Ovary (tissue), 3 donors: Measurements from ENCODE around the gene ROBO3.

ENCODE experiments used
- EP300 ChIP-seq: sonication (generic); formaldehyde crosslinking; IDR thresholded peaks from one replicate; pipeline ENCODE4 v1.6.1; 2017; ENCODE audit warnings: antibody characterized with exemption
- TF ChIP-seq, protein P1 (sequence below), 3 donors: fragments of 450-650 bp in 2 of 3; fragments of 200-600 bp in 1 of 3; IDR thresholded peaks; one replicate each; pipeline versions ENCODE4 v1.5.1 to v1.8.0; 2016 to 2022; ENCODE audit warnings: antibody characterized with exemption in 3 of 3, mild to moderate bottlenecking in 1 of 3
- donor health status: DM: no; HTN: no; CAD: no.

DNA sequence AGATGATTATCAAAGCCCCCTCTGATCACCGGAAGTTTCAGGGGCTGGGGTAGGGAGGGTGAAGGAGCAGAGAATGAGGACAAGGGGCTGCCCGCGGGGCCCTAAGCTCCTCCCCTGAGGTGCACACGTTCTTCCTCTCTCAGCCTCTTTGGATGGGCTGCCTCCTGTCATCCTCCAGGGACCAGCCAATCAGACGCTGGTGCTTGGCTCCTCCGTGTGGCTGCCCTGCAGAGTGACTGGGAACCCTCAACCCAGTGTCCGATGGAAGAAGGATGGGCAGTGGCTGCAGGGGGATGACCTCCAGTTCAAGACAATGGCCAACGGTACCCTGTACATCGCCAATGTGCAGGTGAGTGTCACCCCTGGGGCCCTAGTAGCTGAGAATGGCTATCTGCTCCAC is 7.5 kb downstream of the ROBO3 start:
- no peak for TF ChIP-seq EP300
- TF ChIP-seq, protein P1, sequence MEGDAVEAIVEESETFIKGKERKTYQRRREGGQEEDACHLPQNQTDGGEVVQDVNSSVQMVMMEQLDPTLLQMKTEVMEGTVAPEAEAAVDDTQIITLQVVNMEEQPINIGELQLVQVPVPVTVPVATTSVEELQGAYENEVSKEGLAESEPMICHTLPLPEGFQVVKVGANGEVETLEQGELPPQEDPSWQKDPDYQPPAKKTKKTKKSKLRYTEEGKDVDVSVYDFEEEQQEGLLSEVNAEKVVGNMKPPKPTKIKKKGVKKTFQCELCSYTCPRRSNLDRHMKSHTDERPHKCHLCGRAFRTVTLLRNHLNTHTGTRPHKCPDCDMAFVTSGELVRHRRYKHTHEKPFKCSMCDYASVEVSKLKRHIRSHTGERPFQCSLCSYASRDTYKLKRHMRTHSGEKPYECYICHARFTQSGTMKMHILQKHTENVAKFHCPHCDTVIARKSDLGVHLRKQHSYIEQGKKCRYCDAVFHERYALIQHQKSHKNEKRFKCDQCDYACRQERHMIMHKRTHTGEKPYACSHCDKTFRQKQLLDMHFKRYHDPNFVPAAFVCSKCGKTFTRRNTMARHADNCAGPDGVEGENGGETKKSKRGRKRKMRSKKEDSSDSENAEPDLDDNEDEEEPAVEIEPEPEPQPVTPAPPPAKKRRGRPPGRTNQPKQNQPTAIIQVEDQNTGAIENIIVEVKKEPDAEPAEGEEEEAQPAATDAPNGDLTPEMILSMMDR (IDR thresholded peaks at IDR 0.05): no peak
